HFFc6 (cell line): Measurements from ENCODE around the gene NUB1. TPM values are rescaled to one million over a fixed set of nuclear protein-coding genes. Genes with fewer than 3 reads are reported as not detected.
A peak's percentile ranks its signal among the peaks of the same experiment; 100 is the strongest.

ENCODE experiments used
- DNase-seq: peaks from one replicate; pipeline ENCODE4 v3.0.0-alpha.2; 2018
- H3K27ac Mint-ChIP-seq: 2 replicates; pipeline ENCODE4 v1.8.0; 2020; ENCODE audit warnings: mild to moderate bottlenecking, mixed read lengths
- H3K27me3 Mint-ChIP-seq: 2 replicates; pipeline ENCODE4 v1.8.0; 2021; ENCODE audit warnings: mild to moderate bottlenecking, moderate library complexity, mixed read lengths; ENCODE audit not compliant: insufficient read depth
- H3K36me3 Mint-ChIP-seq: 2 replicates; pipeline ENCODE4 v1.8.0; 2021; ENCODE audit warnings: low read depth, mixed read lengths
- H3K4me1 Mint-ChIP-seq: 2 replicates; pipeline ENCODE4 v1.8.0; 2020; ENCODE audit warnings: low read depth, mixed read lengths
- H3K4me3 Mint-ChIP-seq: 2 replicates; pipeline ENCODE4 v1.8.0; 2020; ENCODE audit warnings: mild to moderate bottlenecking, moderate library complexity, mixed read lengths
- H3K9me3 Mint-ChIP-seq: 2 replicates; pipeline ENCODE4 v1.8.0; 2020; ENCODE audit warnings: mild to moderate bottlenecking, mixed read lengths
- total RNA-seq, 6 experiments: library from RNA; stranded (reverse); fragmentation: NEBNext Ultra II Directional; extraction: Animal tissue kit (Norgen Biotek cat#: 25700); gene quantifications; 2 replicates in 1 of 6; 3 replicates in 5 of 6; pipeline ENCODE4 v1.2.3, GENCODE V29; 2021
- TF ChIP-seq, protein P1 (sequence below): fragments of 200-600 bp; sonication (generic); IDR thresholded peaks from 2 replicates; pipeline ENCODE4 v1.5.0; 2021; ENCODE audit warnings: antibody characterized with exemption, mild to moderate bottlenecking

The NUB1 gene
- total RNA-seq, 6 experiments from 2014 or later, result 30.6 to 37.8 (median 34.8) TPM

DNA sequence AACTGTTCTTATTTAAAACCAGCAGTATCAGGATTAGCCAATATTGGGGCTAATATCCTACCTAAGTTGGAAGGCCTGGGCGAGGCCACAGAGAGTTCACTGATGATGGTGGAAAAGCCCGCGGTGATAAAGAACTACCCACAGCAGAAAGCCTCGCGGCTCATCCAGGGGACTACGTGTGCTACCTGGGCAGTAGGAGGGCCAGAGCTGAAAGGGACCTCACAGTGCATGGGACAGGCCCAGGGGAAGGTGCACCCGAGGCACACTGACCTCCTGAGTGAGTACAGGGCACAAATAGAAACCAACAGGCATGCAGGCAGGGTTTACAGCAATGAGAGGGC lies 66.9 kb downstream of the NUB1 start:
- Mint-ChIP-seq H3K4me1 (peaks cover 16% of the 10 kb centered on the region), H3K36me3 (no peaks in the 10 kb centered on the region), H3K9me3 (no peaks in the 10 kb centered on the region), H3K27me3 (peaks cover 53% of the 10 kb centered on the region), H3K27ac (no peak overlapping the region), H3K4me3 (no peak overlapping the region)
- no peak for DNase-seq
- TF ChIP-seq, protein P1, sequence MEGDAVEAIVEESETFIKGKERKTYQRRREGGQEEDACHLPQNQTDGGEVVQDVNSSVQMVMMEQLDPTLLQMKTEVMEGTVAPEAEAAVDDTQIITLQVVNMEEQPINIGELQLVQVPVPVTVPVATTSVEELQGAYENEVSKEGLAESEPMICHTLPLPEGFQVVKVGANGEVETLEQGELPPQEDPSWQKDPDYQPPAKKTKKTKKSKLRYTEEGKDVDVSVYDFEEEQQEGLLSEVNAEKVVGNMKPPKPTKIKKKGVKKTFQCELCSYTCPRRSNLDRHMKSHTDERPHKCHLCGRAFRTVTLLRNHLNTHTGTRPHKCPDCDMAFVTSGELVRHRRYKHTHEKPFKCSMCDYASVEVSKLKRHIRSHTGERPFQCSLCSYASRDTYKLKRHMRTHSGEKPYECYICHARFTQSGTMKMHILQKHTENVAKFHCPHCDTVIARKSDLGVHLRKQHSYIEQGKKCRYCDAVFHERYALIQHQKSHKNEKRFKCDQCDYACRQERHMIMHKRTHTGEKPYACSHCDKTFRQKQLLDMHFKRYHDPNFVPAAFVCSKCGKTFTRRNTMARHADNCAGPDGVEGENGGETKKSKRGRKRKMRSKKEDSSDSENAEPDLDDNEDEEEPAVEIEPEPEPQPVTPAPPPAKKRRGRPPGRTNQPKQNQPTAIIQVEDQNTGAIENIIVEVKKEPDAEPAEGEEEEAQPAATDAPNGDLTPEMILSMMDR, result no peak

DNA sequence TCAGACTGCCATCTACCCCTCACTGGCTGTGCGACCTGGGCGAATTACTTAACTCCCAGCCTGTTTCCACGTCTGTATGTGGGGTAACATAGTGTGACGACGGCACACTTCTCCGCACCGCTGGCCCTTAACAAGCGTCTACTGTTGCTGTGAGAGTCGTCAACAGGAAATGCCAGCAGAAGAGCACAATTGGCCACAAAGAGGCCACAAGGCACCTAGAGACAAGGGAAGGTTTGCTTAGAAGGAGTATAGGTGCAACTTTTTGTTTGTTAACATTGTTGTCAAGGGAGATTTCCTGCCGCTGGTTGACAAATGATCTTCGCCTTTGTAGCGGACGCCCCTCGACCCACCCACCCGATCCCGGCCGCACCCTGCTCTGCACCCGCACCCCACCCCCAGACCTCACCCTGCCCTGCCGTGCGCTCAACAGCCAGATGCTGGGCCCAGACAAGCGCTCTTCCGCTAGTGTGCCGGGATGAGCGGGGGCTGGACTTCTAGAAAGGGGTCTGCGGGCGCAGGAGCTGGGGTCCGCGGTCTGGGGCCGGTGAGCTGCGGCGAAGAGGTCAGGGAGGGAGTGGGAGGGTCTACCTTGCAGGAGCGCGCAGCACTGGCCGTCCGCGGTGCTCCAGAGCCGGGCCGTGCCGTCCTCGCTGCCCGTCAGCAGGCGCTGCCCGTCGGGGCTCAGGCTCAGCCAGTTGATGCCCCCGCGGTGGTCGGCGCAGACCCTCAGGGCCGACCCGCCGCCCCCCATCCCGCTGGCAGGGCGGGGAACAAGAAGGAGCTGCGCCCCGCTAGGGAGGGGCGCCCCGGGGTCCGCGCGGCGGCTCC lies 67.4 kb downstream of the NUB1 start:
- Mint-ChIP-seq H3K36me3 (no peaks in the 10 kb centered on the region), H3K4me1 (peaks cover 11% of the 10 kb centered on the region), H3K9me3 (no peaks in the 10 kb centered on the region), H3K27me3 (peaks cover 56% of the 10 kb centered on the region), H3K27ac (no peak overlapping the region), H3K4me3 (no peak overlapping the region)
- DNase-seq, result no peak
- TF ChIP-seq, protein P1, result no peak

GRCh38 chr7:151409667-151410404 lies 68.2 kb downstream of the NUB1 start, which contains the start of gene WDR86:
Gene WDR86, minus strand, starts transcription at chr7:151410038. Its CDS starts 449 bp downstream, at chr7:151409589.
- Mint-ChIP-seq H3K4me3 (peak within 1 kb of the TSS; percentile 24; the same call in 1 of the 2 replicates), H3K27ac (no peak within 1 kb of the TSS), H3K27me3 (peaks cover 64% of the 10 kb centered on the region), H3K4me1 (peaks cover 6% of the 10 kb centered on the region; the same call in 1 of the 2 replicates), H3K36me3 (no peaks in the 10 kb centered on the region), H3K9me3 (no peaks in the 10 kb centered on the region)
- TF ChIP-seq, protein P1, result no peak
- DNase-seq, result no peak

- no peak for DNase-seq
- Mint-ChIP-seq H3K27ac (no peak overlapping the region), H3K4me1 (peaks cover 6% of the 10 kb centered on the region; the same call in 1 of the 2 replicates), H3K36me3 (no peaks in the 10 kb centered on the region), H3K27me3 (peaks cover 66% of the 10 kb centered on the region), H3K4me3 (peak overlapping the region; percentile 24; the same call in 1 of the 2 replicates), H3K9me3 (no peaks in the 10 kb centered on the region)
- TF ChIP-seq, protein P1, result no peak
Measured at GRCh38 chr7:151410405-151411390, 69.1 kb downstream of the NUB1 start.

- no peak overlapping the region for H3K27ac Mint-ChIP-seq
- peaks cover 6% of the 10 kb centered on the region; the same call in 1 of the 2 replicates for H3K4me1 Mint-ChIP-seq
- H3K4me3 Mint-ChIP-seq, result no peak overlapping the region
- DNase-seq, result no peak
- TF ChIP-seq, protein P1, result no peak
- peaks cover 65% of the 10 kb centered on the region for H3K27me3 Mint-ChIP-seq
- no peaks in the 10 kb centered on the region for H3K9me3 Mint-ChIP-seq
- no peaks in the 10 kb centered on the region for H3K36me3 Mint-ChIP-seq
Measured at GRCh38 chr7:151411551-151411950, 69.9 kb downstream of the NUB1 start.
